Fibroblast of the aortic adventitia (primary cell): ENCODE data around the gene LRRC63. TPM values are rescaled to one million over a fixed set of nuclear protein-coding genes. Genes with fewer than 3 reads are reported as not detected.

Source experiments
- DNase-seq: peaks from one replicate; pipeline ENCODE4 v3.0.0-alpha.2; 2010; ENCODE audit warnings: low read depth
- H3K4me3 ChIP-seq: 2 replicates; pipeline ENCODE4 v1.5.1; 2011; ENCODE audit warnings: low read depth, mild to moderate bottlenecking, control low read depth, low read length, moderate library complexity
- total RNA-seq: library from RNA; depleted of rRNA; stranded (reverse); fragments of >200 nt; gene quantifications from 2 replicates; pipeline ENCODE4 v1.2.3, GENCODE V29; 2012; ENCODE audit warnings: low replicate concordance
- TF ChIP-seq, protein P1 (sequence below): IDR thresholded peaks from 2 replicates; pipeline ENCODE4 v1.5.1; 2011; ENCODE audit warnings: mild to moderate bottlenecking, low read length, control low read depth, inconsistent platforms; ENCODE audit not compliant: insufficient read depth

The LRRC63 gene
- total RNA-seq, 1 donor: 0.09 TPM

DNA sequence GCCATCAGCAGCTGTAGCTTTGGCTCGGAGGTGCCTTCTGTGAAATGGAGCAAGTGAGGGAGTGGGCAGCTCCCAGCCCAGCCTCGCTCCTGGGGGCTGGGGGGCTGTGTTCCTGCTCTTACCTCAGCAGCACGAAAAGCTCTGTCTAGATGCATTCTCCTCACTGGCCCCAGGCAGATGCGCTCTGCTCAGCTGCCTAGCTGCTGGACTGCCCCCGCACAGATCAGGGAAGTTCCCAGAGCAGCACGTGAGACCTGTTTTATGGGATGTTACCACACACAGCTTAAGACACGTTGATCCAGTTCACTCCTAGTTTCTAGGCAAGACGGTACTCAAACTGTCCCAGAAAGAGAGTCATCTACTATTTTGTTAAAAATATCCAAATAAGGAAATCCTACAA is 43.4 kb upstream of the LRRC63 start:
- TF ChIP-seq, protein P1, sequence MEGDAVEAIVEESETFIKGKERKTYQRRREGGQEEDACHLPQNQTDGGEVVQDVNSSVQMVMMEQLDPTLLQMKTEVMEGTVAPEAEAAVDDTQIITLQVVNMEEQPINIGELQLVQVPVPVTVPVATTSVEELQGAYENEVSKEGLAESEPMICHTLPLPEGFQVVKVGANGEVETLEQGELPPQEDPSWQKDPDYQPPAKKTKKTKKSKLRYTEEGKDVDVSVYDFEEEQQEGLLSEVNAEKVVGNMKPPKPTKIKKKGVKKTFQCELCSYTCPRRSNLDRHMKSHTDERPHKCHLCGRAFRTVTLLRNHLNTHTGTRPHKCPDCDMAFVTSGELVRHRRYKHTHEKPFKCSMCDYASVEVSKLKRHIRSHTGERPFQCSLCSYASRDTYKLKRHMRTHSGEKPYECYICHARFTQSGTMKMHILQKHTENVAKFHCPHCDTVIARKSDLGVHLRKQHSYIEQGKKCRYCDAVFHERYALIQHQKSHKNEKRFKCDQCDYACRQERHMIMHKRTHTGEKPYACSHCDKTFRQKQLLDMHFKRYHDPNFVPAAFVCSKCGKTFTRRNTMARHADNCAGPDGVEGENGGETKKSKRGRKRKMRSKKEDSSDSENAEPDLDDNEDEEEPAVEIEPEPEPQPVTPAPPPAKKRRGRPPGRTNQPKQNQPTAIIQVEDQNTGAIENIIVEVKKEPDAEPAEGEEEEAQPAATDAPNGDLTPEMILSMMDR: no peak
- H3K4me3 ChIP-seq: no peak overlapping the region
- DNase-seq: no peak

DNA sequence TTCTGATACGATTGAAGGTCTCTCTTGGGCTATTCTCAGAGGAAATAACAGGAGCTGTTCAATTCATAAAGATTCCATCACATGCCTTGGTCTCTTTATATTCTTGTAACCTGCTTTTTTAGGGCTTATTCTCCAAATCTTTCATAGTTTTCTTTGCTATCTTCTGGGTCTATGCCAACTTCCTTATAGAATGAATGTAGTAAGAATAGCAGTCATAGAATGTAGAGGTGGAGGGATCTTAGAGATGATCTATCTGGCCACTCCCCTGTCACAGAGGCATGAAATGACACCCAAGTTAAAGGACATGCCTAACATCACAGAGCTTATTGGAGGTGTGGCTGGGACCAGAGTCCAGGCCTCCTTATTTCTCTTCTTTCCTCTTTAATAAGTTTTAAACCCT is 42.9 kb upstream of the LRRC63 start:
- TF ChIP-seq, protein P1: no peak
- no peak overlapping the region for H3K4me3 ChIP-seq
- DNase-seq: no peak

DNA sequence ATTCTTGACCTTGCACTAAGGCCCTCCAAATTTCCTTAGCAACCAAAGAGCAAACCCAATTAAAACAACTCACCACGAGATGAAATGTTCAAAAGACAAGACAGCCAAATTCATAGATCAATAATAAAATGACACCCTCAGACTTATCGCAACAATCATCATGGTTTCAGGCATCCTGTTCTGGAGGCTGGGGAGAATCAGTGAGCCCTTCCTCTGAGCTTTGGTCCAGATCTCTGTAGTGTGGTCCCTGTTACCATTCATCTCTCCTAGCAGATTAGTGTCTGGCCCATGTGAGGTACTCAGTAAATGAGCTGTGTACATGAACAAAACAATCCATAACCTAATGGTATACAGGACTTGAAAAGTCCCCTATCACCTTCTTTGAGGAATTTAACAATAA is 42.0 kb upstream of the LRRC63 start:
- TF ChIP-seq, protein P1: no peak

DNA sequence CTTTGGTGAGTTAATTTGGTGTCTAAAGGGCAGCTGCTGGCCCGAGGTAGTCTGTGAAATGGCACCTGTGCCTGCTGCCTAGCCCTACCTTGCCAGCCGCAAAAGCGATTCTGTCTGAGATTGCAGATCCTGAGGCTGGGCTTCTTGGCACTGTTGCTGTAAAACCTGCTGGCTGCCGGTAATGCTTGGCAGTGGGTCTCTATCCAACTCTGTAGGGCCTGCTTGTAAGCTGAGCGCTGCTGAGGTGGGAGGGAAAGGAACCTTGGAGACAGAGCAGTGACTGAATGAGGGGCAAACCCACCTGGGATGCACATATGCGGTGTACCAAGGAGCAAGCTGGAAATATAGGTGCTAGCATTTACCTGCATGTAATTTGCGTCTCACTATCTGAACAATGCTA is 41.5 kb upstream of the LRRC63 start:
- TF ChIP-seq, protein P1: no peak
- DNase-seq: no peak
- H3K4me3 ChIP-seq: no peak overlapping the region

More for the DNA sequence above, 42.0 kb upstream of the LRRC63 start:
- no peak for DNase-seq
- no peak overlapping the region for H3K4me3 ChIP-seq

DNA sequence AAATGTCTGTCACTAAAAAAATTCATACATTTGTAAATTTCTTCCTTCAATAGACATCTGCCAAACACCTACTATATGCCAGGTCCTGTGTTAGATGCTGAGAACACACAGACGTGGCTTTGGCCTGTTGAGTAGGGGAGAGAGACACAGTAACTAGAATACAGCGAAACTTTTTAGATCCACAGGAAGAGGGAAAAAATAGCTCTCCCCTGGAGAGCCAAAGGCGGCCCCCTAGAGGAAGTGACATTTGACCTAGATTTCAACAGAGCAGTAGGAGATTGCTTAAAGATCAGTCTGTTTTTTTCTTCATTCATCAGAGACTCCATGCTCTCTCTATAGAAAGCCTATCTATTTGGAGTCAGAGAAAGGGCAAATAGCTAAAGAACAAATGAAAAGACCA is 41.0 kb upstream of the LRRC63 start:
- TF ChIP-seq, protein P1: no peak
- no peak overlapping the region for H3K4me3 ChIP-seq
- no peak for DNase-seq

DNA sequence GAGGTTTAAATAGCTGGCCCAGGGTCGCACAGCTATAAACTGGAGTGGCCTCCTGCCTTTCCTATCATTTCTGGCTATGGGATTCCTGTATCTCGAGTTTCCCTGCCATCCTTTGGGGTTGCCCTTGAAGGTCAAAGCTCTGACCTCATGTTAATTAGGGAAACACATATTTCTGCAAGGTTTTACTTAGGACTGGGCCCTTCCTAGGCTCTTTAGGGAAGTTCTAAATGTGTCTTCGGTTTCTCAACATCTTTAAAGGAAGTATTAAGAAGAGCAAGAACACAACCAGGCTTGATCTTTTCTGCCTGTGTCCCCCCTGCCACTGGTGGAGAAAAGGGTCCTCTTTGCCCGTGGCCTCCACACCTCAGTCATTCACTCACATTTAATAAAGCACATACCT is 40.5 kb upstream of the LRRC63 start:
- TF ChIP-seq, protein P1: no peak
- no peak for DNase-seq
- no peak overlapping the region for H3K4me3 ChIP-seq

DNA sequence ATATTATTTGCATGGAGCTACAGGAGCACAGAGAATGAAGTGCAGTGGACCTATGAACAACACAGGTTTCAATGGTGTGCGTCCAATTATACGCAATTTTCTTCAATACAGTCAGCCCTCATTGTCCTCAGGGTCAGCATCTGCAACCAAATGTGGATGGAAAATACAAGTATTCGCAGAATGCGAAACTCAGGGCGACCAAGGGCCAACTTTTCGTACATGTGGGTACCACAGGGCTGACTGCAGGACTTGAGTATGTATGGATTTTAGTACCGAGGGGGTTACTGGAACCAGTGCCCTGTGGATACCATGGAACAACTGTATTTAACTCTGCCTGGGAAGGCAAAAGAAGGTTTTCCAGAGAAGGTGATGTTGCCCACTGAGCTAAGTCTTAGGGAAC is 40.0 kb upstream of the LRRC63 start:
- TF ChIP-seq, protein P1: no peak
- DNase-seq: no peak
- H3K4me3 ChIP-seq: no peak overlapping the region
